GM12865 (cell line): ENCODE measurements around the gene CD14.
"Not testable (repeated sequence)": the region's sequence is repeated elsewhere in the genome, so short reads cannot be mapped to it uniquely, and the experiment has no call there.

Experiments
- DNase-seq: peaks from one replicate; pipeline ENCODE4 v3.0.0; 2010; ENCODE audit warnings: low read depth
- H3K4me3 ChIP-seq: 2 replicates; pipeline ENCODE4 v1.5.1; 2011; ENCODE audit warnings: mild to moderate bottlenecking, low read depth, low read length, control low read depth
- CTCF ChIP-seq: IDR thresholded peaks from 2 replicates; pipeline ENCODE4 v1.5.1; 2011; ENCODE audit warnings: low read length, control low read depth, low read depth, inconsistent platforms; ENCODE audit not compliant: insufficient read depth; ENCODE audit errors: missing control alignments

Gene CD14

GRCh38 chr5:140607031-140607430 is 25.9 kb downstream of the CD14 start:
- no peak for DNase-seq
- no peak for TF ChIP-seq CTCF
- H3K4me3 ChIP-seq: no peak overlapping the region

GRCh38 chr5:140605879-140606278 is 27.1 kb downstream of the CD14 start:
- no peak for DNase-seq
- TF ChIP-seq CTCF: no peak
- H3K4me3 ChIP-seq: no peak overlapping the region

DNA sequence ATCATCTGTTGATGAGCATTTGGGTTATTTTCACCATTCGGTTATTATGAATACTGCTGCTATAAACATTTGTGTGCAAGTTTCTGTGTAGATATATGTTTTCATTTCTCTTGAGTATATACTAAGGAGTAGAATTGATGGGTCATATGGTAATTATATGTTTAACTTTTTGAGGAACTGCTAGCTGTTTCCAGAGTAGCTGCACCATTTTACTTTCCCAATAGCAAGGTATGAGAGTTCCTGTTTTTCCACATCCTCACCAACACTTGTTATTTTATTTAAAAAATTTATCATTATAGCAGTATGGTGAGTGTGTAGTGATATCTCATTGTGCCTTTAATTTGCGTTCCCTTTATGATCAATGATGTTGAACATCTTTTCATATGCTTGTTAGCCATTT is 29.2 kb downstream of the CD14 start:
- no peak for DNase-seq
- TF ChIP-seq CTCF: no peak
- no peak overlapping the region for H3K4me3 ChIP-seq

DNA sequence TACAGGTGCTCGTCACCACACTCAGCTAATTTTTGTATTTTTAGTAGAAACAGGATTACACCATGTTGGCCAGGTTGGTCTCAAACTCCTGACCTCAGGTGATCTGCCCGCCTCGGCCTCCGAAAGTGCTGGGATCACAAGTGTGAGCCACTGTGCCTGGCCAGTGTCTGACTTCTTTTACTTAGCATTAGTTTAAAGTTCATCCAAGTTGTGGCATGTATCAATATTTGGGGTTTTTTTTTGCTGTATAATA is 29.6 kb downstream of the CD14 start:
- not testable (repeated sequence) for H3K4me3 ChIP-seq, DNase-seq

DNA sequence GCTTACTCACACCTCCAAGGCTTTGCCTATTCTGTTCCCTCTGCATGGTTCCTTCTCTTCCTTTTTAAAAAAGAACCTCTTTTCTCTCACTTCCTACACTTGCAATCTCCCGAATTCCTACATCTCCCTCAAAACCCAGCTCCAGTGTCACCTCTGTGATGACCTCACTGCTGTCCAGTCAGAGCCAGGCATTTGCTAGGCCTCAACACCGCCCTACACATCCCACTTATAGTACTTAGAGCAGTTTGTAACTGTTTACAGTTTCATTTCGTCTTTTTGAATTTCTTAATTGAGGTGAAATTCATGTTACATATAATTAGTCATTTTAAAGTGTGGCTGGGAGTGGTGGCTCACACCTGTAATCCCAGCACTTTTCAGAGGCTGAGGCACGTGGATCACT is 30.8 kb downstream of the CD14 start:
- TF ChIP-seq CTCF: no peak
- H3K4me3 ChIP-seq: no peak overlapping the region
- no peak for DNase-seq

DNA sequence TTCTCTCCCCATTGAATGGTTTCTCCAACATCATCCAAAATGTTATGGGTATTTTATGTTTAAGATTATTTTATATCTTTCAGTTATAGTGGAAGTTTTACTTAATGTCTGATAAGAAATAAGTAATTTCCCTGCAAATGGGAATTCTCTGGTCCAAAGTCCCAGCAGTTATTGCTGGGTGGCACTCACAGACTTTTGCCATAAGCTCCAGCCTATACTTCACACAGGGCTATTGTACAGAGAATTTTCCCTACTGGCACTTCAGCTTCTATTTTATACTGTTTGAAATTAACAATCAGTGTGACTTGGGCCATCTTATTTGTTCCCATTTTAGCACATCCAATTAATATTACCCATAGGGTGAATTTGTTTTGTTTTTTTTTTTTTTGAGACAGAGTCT is 32.9 kb downstream of the CD14 start:
- no peak for DNase-seq
- no peak for TF ChIP-seq CTCF
- no peak overlapping the region for H3K4me3 ChIP-seq

DNA sequence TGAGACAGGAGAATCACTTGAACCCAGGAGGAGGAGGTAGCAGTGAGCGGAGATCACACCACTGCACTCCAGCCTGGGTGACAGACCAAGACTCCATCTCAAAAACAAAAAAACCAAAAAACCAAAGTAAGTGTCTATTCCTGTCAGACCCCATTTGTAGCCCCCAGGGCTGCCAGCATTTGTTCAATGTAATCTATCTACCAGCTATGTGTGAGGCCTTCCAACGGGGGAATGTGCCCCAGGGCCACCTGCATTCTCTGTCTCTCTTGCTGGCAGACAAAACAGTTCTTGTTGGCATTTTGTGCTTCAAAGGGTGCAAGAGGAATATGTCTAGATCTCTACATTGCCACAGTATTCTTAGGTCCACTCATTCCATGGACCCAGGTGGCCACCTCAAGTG is 34.1 kb downstream of the CD14 start:
- TF ChIP-seq CTCF: no peak
- H3K4me3 ChIP-seq: no peak overlapping the region
- DNase-seq: no peak

- DNase-seq: no peak
- H3K4me3 ChIP-seq: no peak overlapping the region
- no peak for TF ChIP-seq CTCF
Observed at GRCh38 chr5:140596321-140596741, 36.6 kb downstream of the CD14 start.
